ENCODE data around the gene DDX24.

The DDX24 gene

GRCh38 chr14:94080621-94081385, at the start of gene DDX24, which contains the start of gene IFI27L1:
Gene DDX24 (minus strand): TSS chr14:94081202. CDS start chr14:94079742, 1,460 bp downstream.
Gene IFI27L1 (plus strand): TSS chr14:94081310. CDS start chr14:94096938, 15,628 bp downstream.
- DNase-seq (ENCODE audit: low spot score): peak; percentile 96

- peak; percentile 82 for DNase-seq (ENCODE audit: low spot score)
These were observed 48.9 kb upstream of the DDX24 start for GRCh38 chr14:94129758-94130414.

- DNase-seq (ENCODE audit: low spot score): peak; percentile 88
These were observed 48.2 kb upstream of the DDX24 start, which contains the start of gene IFI27L2 for GRCh38 chr14:94129111-94129757. Gene IFI27L2 (minus strand): TSS chr14:94129604. CDS start chr14:94129564, 40 bp downstream.

- DNase-seq (ENCODE audit: low spot score): no peak
These were observed 47.3 kb upstream of the DDX24 start for GRCh38 chr14:94128216-94128839.

- no peak for DNase-seq (ENCODE audit: low spot score)
These were observed 46.3 kb upstream of the DDX24 start for GRCh38 chr14:94127330-94127729.

GRCh38 chr14:94126800-94127199, 45.8 kb upstream of the DDX24 start:
- DNase-seq (ENCODE audit: low spot score): no peak

- DNase-seq (ENCODE audit: low spot score): no peak
These were observed 45.3 kb upstream of the DDX24 start for GRCh38 chr14:94126419-94126677.

GRCh38 chr14:94125659-94126418, 44.8 kb upstream of the DDX24 start:
- no peak for DNase-seq (ENCODE audit: low spot score)

GRCh38 chr14:94124582-94125377, 43.8 kb upstream of the DDX24 start:
- DNase-seq (ENCODE audit: low spot score): no peak

- DNase-seq (ENCODE audit: low spot score): no peak
These were observed 42.9 kb upstream of the DDX24 start for GRCh38 chr14:94123868-94124267.

GRCh38 chr14:94123296-94123695, 42.3 kb upstream of the DDX24 start:
- DNase-seq (ENCODE audit: low spot score): no peak

- DNase-seq (ENCODE audit: low spot score): no peak
These were observed 41.4 kb upstream of the DDX24 start for GRCh38 chr14:94122438-94122837.

GRCh38 chr14:94121485-94121884, 40.5 kb upstream of the DDX24 start:
- no peak for DNase-seq (ENCODE audit: low spot score)

GRCh38 chr14:94120667-94121340, 39.8 kb upstream of the DDX24 start:
- no peak for DNase-seq (ENCODE audit: low spot score)

GRCh38 chr14:94119071-94119470, 38.1 kb upstream of the DDX24 start:
- no peak for DNase-seq (ENCODE audit: low spot score)

- no peak for DNase-seq (ENCODE audit: low spot score)
These were observed 36.9 kb upstream of the DDX24 start for GRCh38 chr14:94117856-94118255.

GRCh38 chr14:94116701-94117100, 35.7 kb upstream of the DDX24 start:
- DNase-seq (ENCODE audit: low spot score): no peak

- DNase-seq (ENCODE audit: low spot score): no peak
These were observed 34.6 kb upstream of the DDX24 start for GRCh38 chr14:94115631-94116030.

GRCh38 chr14:94115058-94115591, 34.1 kb upstream of the DDX24 start:
- DNase-seq (ENCODE audit: low spot score): no peak

- no peak for DNase-seq (ENCODE audit: low spot score)
These were observed 33.6 kb upstream of the DDX24 start for GRCh38 chr14:94114589-94115057.
